ENCODE measurements around the gene LRATD1.

Gene LRATD1

GRCh38 chr2:14633461-14634181 is 1.1 kb downstream of the LRATD1 start:
- DNase-seq (ENCODE audit: low read depth, low spot score), result no peak

- DNase-seq (ENCODE audit: low read depth, low spot score), result no peak
Measured at GRCh38 chr2:14634182-14634488, 1.6 kb downstream of the LRATD1 start.

GRCh38 chr2:14634489-14635390 is 2.2 kb downstream of the LRATD1 start:
- no peak for DNase-seq (ENCODE audit: low read depth, low spot score)

DNA sequence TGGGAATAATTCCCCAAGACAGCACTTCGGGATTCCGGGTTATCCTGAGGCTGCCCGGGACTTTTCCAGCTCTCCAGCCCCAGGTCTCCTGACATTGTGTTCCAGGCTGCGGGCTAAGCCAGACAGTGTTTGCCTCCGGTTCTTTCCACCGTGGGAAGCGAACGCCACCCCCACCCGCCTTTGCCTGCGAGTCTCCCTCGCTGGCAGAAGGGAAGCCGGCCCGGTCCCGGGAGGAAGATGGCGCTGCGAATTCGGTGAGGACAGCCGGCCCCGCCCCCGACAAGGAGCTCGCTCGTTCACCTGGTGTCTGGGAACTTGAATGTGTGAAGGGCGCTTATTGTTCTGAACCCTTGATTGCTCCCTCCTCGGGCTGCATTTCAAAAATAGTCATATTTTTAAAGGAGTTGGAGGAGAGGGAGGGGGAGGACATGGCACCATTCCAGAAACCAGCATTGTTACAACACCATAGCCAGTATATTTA is 2.9 kb downstream of the LRATD1 start:
- no peak for DNase-seq (ENCODE audit: low read depth, low spot score)

DNA sequence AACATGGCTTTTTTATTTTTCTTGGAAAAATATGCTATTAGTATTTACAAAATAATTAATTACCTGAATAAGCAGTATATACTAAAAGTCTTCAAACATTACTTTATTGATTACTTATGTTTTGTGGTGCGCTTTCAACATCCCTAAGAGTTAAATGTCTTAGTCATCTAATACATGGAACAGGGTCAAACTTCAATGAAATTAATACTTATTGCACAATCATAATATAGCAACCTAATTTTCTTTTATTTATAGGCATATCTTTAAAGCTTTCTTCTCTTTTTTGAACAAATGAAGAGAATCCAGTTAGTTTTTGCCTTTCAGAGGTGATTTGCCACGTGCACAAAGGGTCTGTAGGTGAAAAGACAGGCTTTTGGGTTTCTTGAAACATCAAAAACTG is 6.0 kb downstream of the LRATD1 start:
- DNase-seq (ENCODE audit: low read depth, low spot score), result no peak

DNA sequence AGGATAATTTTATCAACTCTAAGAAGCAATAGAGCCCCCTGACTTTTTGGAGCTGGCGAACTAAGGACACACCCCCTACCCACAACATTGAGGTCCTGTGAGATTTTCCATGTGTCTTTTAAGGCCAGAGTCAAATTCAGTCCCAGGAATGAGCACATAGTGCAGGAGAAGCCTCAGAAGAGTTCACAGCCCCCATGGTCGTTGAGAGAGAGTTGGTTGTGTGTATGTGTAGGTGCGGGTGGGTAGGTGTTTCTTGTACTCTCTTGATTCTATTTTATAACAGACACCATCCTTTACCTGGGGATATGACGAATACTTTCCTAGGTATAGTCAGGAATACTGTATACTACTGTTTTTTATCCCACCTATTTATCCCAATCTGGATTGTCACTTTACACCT is 8.6 kb downstream of the LRATD1 start:
- DNase-seq (ENCODE audit: low read depth, low spot score), result no peak

DNA sequence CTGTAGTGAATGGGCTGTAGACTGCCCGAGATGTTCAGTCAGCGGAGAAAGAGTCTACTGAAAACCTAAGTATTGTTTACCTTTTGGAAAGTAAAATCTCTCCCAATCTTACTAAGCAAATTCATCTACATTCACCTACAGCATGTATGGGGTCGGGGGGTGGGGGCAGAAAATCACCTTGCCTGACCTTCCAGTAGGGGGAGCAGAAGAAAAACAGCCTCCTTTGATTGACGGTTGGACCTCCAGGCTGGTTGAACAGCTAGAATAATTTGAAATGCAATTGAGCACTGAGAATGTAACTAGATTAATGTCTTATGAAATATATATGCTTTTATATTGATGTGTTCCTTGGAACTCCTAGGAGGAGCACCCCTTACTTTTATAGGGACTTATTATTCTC is 10.0 kb downstream of the LRATD1 start:
- no peak for DNase-seq (ENCODE audit: low read depth, low spot score)

- DNase-seq (ENCODE audit: low read depth, low spot score), result no peak
Measured at GRCh38 chr2:14647714-14648113, 15.2 kb downstream of the LRATD1 start.

- no peak for DNase-seq (ENCODE audit: low read depth, low spot score)
Measured at GRCh38 chr2:14650066-14650465, 17.5 kb downstream of the LRATD1 start.

- DNase-seq (ENCODE audit: low read depth, low spot score), result no peak
Measured at GRCh38 chr2:14654835-14655282, 22.3 kb downstream of the LRATD1 start.

GRCh38 chr2:14656146-14656545 is 23.6 kb downstream of the LRATD1 start:
- DNase-seq (ENCODE audit: low read depth, low spot score), result no peak

GRCh38 chr2:14661163-14661562 is 28.6 kb downstream of the LRATD1 start:
- no peak for DNase-seq (ENCODE audit: low read depth, low spot score)

- no peak for DNase-seq (ENCODE audit: low read depth, low spot score)
Measured at GRCh38 chr2:14673351-14673875, 40.9 kb downstream of the LRATD1 start.

DNA sequence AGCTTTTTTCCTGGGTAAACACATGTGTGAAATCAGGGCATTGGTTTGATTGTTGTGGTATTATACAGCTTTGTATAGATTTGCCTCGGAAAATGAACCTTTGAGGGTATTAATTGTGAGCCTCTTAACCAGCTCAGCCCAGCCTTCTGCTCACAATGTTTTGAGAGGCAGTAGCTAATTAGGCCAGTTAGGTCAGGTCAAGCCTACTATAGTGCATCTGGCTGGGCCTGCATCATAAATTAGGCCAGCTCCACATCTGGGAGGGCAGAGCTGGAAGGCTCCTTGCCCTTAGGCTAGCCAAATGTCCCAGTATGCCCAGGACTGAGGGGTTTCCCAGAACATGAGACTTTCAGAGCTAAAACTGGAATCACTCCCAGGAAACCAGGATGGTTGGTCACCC is 43.0 kb downstream of the LRATD1 start:
- DNase-seq (ENCODE audit: low read depth, low spot score), result no peak

- DNase-seq (ENCODE audit: low read depth, low spot score), result no peak
Measured at GRCh38 chr2:14676371-14676770, 43.9 kb downstream of the LRATD1 start.

DNA sequence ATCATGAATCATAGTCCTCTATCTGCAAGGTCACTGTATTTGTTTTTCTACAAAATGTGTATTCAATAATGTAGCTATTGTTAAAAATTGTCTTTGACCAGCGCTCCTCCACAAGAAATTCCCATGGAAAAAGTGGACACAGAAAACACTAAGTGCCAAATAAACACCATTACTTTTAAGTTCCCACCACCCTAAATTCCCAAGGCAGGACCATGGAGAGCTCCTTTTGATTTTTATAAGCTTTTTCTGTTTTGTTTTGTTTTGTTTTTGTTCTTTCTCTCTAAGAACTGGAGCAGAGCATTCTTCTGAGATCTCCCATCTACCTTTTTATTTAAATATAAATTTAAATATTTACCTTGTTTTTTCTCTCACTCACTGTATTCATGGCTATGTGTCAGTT is 44.5 kb downstream of the LRATD1 start:
- DNase-seq (ENCODE audit: low read depth, low spot score), result no peak

DNA sequence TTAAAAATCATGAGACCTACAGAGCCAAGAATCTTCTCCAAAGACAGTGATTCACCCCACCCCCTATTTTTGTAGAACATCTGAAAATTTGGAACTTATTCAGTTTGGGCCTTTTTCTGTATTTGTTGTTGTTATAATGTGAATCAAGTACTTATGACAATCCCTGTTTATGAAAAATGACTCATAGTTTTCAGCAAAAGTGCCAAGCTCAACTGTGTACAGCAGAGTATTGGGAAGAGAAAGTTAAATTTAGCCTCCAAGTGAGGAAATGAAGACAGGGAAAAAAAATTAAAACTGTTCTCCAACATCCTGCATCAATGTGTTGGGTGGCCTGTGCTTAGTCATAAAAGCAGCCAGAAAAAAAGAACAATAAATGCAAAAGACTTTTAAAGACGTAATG is 46.2 kb downstream of the LRATD1 start:
- no peak for DNase-seq (ENCODE audit: low read depth, low spot score)

DNA sequence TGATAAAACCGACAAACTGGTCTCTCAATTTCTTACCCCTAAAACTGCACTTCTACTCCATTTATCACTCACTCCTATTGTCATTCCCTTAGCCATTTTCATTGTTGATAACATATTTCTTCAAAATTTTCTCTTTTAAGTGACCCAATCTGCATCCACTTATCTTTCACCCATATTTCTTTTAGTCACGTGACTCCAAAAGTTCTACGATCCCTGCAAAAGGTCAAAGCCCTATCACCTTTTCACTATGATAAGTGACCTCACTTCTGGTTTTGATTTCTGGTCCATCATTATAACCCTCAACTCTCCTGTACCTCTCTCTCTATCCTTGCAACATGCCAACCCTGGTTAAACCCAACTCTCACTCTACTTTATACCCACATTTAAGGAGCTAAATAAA is 49.1 kb downstream of the LRATD1 start:
- DNase-seq (ENCODE audit: low read depth, low spot score), result no peak

Measured in iPS DF 19.7 (cell line).